Liver (tissue), 9 donors: Measurements from ENCODE around the gene PANK1. TPM values are rescaled to one million over a fixed set of nuclear protein-coding genes. Genes with fewer than 3 reads are reported as not detected.
A peak's percentile ranks its signal among the peaks of the same experiment; 100 is the strongest.
"Not testable (repeated sequence)": the region's sequence is repeated elsewhere in the genome, so short reads cannot be mapped to it uniquely, and the experiment has no call there.

Experiments
- DNase-seq: peaks from one replicate; pipeline ENCODE4 v3.0.0-alpha.2; 2017; ENCODE audit warnings: low spot score
- H3K27ac ChIP-seq, 2 donors: one replicate each; pipeline ENCODE4 v1.7.0; 2013; ENCODE audit warnings: inconsistent platforms in 2 of 2, low read length in 2 of 2, control low read depth in 1 of 2, low read depth in 1 of 2, mild to moderate bottlenecking in 1 of 2
- H3K27me3 ChIP-seq, 4 donors: one replicate each; pipeline versions ENCODE4 v1.6.1 to v1.7.0; 2013; ENCODE audit warnings: low read length in 3 of 4, inconsistent platforms in 1 of 4, mild to moderate bottlenecking in 1 of 4, moderate library complexity in 1 of 4; ENCODE audit not compliant: control insufficient read depth in 4 of 4, insufficient read depth in 4 of 4
- H3K36me3 ChIP-seq, 4 donors: one replicate each; pipeline versions ENCODE4 v1.6.1 to v1.7.0; 2013; ENCODE audit warnings: low read length in 3 of 4, mild to moderate bottlenecking in 3 of 4, low read depth in 1 of 4, moderate library complexity in 1 of 4; ENCODE audit not compliant: control insufficient read depth in 4 of 4, insufficient read depth in 3 of 4
- H3K4me1 ChIP-seq, 4 donors: one replicate each; pipeline versions ENCODE4 v1.6.1 to v1.7.0; 2013; ENCODE audit warnings: low read length in 3 of 4, mild to moderate bottlenecking in 3 of 4, moderate library complexity in 1 of 4; ENCODE audit not compliant: control insufficient read depth in 4 of 4, insufficient read depth in 4 of 4
- H3K4me3 ChIP-seq, 3 donors: one replicate each; pipeline versions ENCODE4 v1.6.1 to v1.7.0; 2013; ENCODE audit warnings: low read length in 3 of 3, control low read depth in 1 of 3, low read depth in 1 of 3, mild to moderate bottlenecking in 1 of 3
- H3K9ac ChIP-seq, 2 donors: one replicate each; pipeline ENCODE4 v1.7.0; 2013; ENCODE audit warnings: low read length in 2 of 2, mild to moderate bottlenecking in 2 of 2, moderate library complexity in 2 of 2, control low read depth in 1 of 2, low read depth in 1 of 2
- H3K9me3 ChIP-seq, 4 donors: one replicate each; pipeline versions ENCODE4 v1.6.1 to v1.7.0; 2013; ENCODE audit warnings: low read length in 3 of 4; ENCODE audit not compliant: control insufficient read depth in 4 of 4
- ATF3 ChIP-seq: IDR thresholded peaks from 2 replicates; pipeline ENCODE4 v1.6.1; 2016; ENCODE audit warnings: antibody characterized with exemption
- CTCF ChIP-seq: fragments of 150-350 bp; IDR thresholded peaks from 2 replicates; pipeline ENCODE4 v1.5.1; 2017; ENCODE audit warnings: improper control_type of control experiment, low read depth, low read length; ENCODE audit not compliant: missing input control
- EGR1 ChIP-seq, 2 donors: IDR thresholded peaks; 2 replicates each; pipeline ENCODE4 v1.6.1; 2016 to 2018; ENCODE audit warnings: antibody characterized with exemption in 2 of 2, low read depth in 2 of 2
- FOXA1 ChIP-seq: IDR thresholded peaks from 2 replicates; pipeline ENCODE4 v1.6.1; 2016; ENCODE audit warnings: antibody characterized with exemption
- FOXA2 ChIP-seq: IDR thresholded peaks from 2 replicates; pipeline ENCODE4 v1.6.1; 2016; ENCODE audit warnings: antibody characterized with exemption
- GABPA ChIP-seq, 2 donors: IDR thresholded peaks in 1 of 2; conservative IDR thresholded peaks in 1 of 2; 2 replicates each; pipeline ENCODE4 v1.6.1; 2016; ENCODE audit warnings: antibody characterized with exemption in 2 of 2, mild to moderate bottlenecking in 1 of 2, moderate library complexity in 1 of 2
- HNF4A ChIP-seq, 2 donors: conservative IDR thresholded peaks; 2 replicates each; pipeline ENCODE4 v1.6.1; 2016; ENCODE audit warnings: antibody characterized with exemption in 2 of 2, mild to moderate bottlenecking in 2 of 2
- HNF4G ChIP-seq: IDR thresholded peaks from 2 replicates; pipeline ENCODE4 v1.6.1; 2016; ENCODE audit warnings: antibody characterized with exemption
- JUND ChIP-seq, 2 donors: IDR thresholded peaks; 2 replicates each; pipeline ENCODE4 v1.6.1; 2016; ENCODE audit warnings: antibody characterized with exemption in 2 of 2
- MAX ChIP-seq: IDR thresholded peaks from 2 replicates; pipeline ENCODE4 v1.6.1; 2016; ENCODE audit warnings: antibody characterized with exemption
- NR2F2 ChIP-seq: IDR thresholded peaks from 2 replicates; pipeline ENCODE4 v1.6.1; 2016; ENCODE audit warnings: antibody characterized with exemption
- RAD21 ChIP-seq, 2 donors: IDR thresholded peaks; 2 replicates each; pipeline ENCODE4 v1.6.1; 2016; ENCODE audit warnings: antibody characterized with exemption in 2 of 2, mild to moderate bottlenecking in 2 of 2
- REST ChIP-seq: IDR thresholded peaks from 2 replicates; pipeline ENCODE4 v1.6.1; 2016; ENCODE audit warnings: antibody characterized with exemption, mild to moderate bottlenecking
- RXRA ChIP-seq, 2 donors: IDR thresholded peaks; 2 replicates each; pipeline ENCODE4 v1.6.1; 2017 to 2018; ENCODE audit warnings: antibody characterized with exemption in 2 of 2, mild to moderate bottlenecking in 1 of 2
- SP1 ChIP-seq: IDR thresholded peaks from 2 replicates; pipeline ENCODE4 v1.6.1; 2018; ENCODE audit warnings: antibody characterized with exemption, mild to moderate bottlenecking
- TAF1 ChIP-seq: conservative IDR thresholded peaks from 2 replicates; pipeline ENCODE4 v1.6.1; 2016; ENCODE audit warnings: antibody characterized with exemption, mild to moderate bottlenecking
- YY1 ChIP-seq: IDR thresholded peaks from 2 replicates; pipeline ENCODE4 v1.6.1; 2016; ENCODE audit warnings: antibody characterized with exemption, mild to moderate bottlenecking
- ZBTB33 ChIP-seq: IDR thresholded peaks from 2 replicates; pipeline ENCODE4 v1.6.1; 2016; ENCODE audit warnings: antibody characterized with exemption
- WGBS: extraction: QIAGEN DNeasy Blood & Tissue Kit; methylation state at CpG from one replicate; pipeline ENCODE4 v1.1.7; 2013; 5-methylcytosine and 5-hydroxymethylcytosine counted together
- polyA plus RNA-seq, 2 donors: library from polyadenylated mRNA; stranded (reverse) in 1 of 2; unstranded in 1 of 2; fragments of 200-250 nt in 1 of 2; fragments of >200 nt in 1 of 2; fragmentation: Nextera tagmentation in 1 of 2; extraction: Ambion mirVana in 1 of 2; gene quantifications; one replicate each; pipeline versions ENCODE4 v1.2.1 to v1.2.3, GENCODE V29; 2013 to 2015
- total RNA-seq, 2 donors: library from RNA; depleted of rRNA; stranded (reverse); fragments of >200 nt; gene quantifications; one replicate each; pipeline ENCODE4 v1.2.3, GENCODE V29; 2014
- donor health status: healthy.
- donor health status: healthy.
- donor health status: healthy.
- donor health status: healthy.
- donor health status: healthy.

The PANK1 gene
- total and polyA plus RNA-seq, 4 donors: 30.0 to 105 (median 44.7) TPM

GRCh38 chr10:89547853-89548513 lies 97.1 kb downstream of the PANK1 start:
- H3K9ac ChIP-seq: no peak overlapping the region
- H3K4me3 ChIP-seq: no peak overlapping the region
- DNase-seq: no peak
- peak; percentile 36 for TF ChIP-seq ZBTB33
- no peak for TF ChIP-seq FOXA1
- TF ChIP-seq GABPA (IDR thresholded peaks at IDR 0.05 in 1 of 2, conservative IDR thresholded peaks at IDR 0.05 in 1 of 2): no peak
- peak; percentile 64 to 74 for TF ChIP-seq HNF4A (conservative IDR thresholded peaks at IDR 0.05)
- TF ChIP-seq FOXA2: no peak
- no peak for TF ChIP-seq ATF3
- no peak for TF ChIP-seq EGR1 (IDR thresholded peaks at IDR 0.05; ENCODE audit: low read depth in 2 of 2)
- no peak for TF ChIP-seq TAF1
- peak; percentile 61 for TF ChIP-seq NR2F2
- TF ChIP-seq RAD21 (IDR thresholded peaks at IDR 0.05): peak in 1 of 2 donors; percentile 59
- no peak for TF ChIP-seq MAX
- TF ChIP-seq REST: no peak
- peak; percentile 32 to 53 for TF ChIP-seq JUND (IDR thresholded peaks at IDR 0.05)
- TF ChIP-seq HNF4G: no peak
- no peak for TF ChIP-seq YY1
- TF ChIP-seq SP1: peak; percentile 60
- TF ChIP-seq CTCF: no peak
- peak; percentile 59 to 62 for TF ChIP-seq RXRA (IDR thresholded peaks at IDR 0.05)
- no peaks in the 10 kb centered on the region for H3K9me3 ChIP-seq
- WGBS: 36% methylated on average over 2 of the region's 2 CpGs
- H3K27ac ChIP-seq: no peak overlapping the region
- peaks cover 0 to 10% (median 4%) of the 10 kb centered on the region in 4 donors for H3K4me1 ChIP-seq
- H3K27me3 ChIP-seq: no peaks in the 10 kb centered on the region
- H3K36me3 ChIP-seq: no peaks in the 10 kb centered on the region

- H3K9ac ChIP-seq, H3K27ac ChIP-seq, DNase-seq, H3K27me3 ChIP-seq, H3K9me3 ChIP-seq, H3K4me3 ChIP-seq, H3K36me3 ChIP-seq: not testable (repeated sequence)
- WGBS: 100% methylated on average over 1 of the region's 1 CpG
- H3K4me1 ChIP-seq: peaks cover 0 to 10% (median 4%) of the 10 kb centered on the region in 4 donors
Measured at GRCh38 chr10:89546651-89547050, 98.4 kb downstream of the PANK1 start.
